ENCODE measurements around the gene KY. TPM values are rescaled to one million over a fixed set of nuclear protein-coding genes. Genes with fewer than 3 reads are reported as not detected.

Gene KY
- total RNA-seq, 2 donors from 2014 or later: 0.32 to 0.44 TPM

GRCh38 chr3:134663721-134664456 is 13.1 kb upstream of the KY start:
- no peaks in the 10 kb centered on the region for H3K4me1 ChIP-seq
- DNase-seq: no peak
- no peak overlapping the region for H3K9ac ChIP-seq (ENCODE audit: low read depth in 2 of 2, low read length in 2 of 2)
- no peaks in the 10 kb centered on the region for H3K36me3 ChIP-seq
- H3K27me3 ChIP-seq: no peaks in the 10 kb centered on the region
- intact Hi-C loops (cut with DNase I): no loop called here
- no peaks in the 10 kb centered on the region for H3K9me3 ChIP-seq
- TF ChIP-seq, protein P1, sequence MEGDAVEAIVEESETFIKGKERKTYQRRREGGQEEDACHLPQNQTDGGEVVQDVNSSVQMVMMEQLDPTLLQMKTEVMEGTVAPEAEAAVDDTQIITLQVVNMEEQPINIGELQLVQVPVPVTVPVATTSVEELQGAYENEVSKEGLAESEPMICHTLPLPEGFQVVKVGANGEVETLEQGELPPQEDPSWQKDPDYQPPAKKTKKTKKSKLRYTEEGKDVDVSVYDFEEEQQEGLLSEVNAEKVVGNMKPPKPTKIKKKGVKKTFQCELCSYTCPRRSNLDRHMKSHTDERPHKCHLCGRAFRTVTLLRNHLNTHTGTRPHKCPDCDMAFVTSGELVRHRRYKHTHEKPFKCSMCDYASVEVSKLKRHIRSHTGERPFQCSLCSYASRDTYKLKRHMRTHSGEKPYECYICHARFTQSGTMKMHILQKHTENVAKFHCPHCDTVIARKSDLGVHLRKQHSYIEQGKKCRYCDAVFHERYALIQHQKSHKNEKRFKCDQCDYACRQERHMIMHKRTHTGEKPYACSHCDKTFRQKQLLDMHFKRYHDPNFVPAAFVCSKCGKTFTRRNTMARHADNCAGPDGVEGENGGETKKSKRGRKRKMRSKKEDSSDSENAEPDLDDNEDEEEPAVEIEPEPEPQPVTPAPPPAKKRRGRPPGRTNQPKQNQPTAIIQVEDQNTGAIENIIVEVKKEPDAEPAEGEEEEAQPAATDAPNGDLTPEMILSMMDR (IDR thresholded peaks at IDR 0.05): no peak
- H3K27ac ChIP-seq: no peak overlapping the region
- no peak overlapping the region for H3K4me3 ChIP-seq

- H3K27ac ChIP-seq: no peak overlapping the region
- H3K36me3 ChIP-seq: no peaks in the 10 kb centered on the region
- no peak overlapping the region for H3K9ac ChIP-seq (ENCODE audit: low read depth in 2 of 2, low read length in 2 of 2)
- H3K4me1 ChIP-seq: no peaks in the 10 kb centered on the region
- TF ChIP-seq, protein P1 (IDR thresholded peaks at IDR 0.05): no peak
- no peaks in the 10 kb centered on the region for H3K27me3 ChIP-seq
- DNase-seq: no peak
- no peaks in the 10 kb centered on the region for H3K9me3 ChIP-seq
- intact Hi-C loops (cut with DNase I): no loop called here
- H3K4me3 ChIP-seq: no peak overlapping the region
These were observed 9.2 kb upstream of the KY start for GRCh38 chr3:134660046-134660441.

- TF ChIP-seq, protein P1 (IDR thresholded peaks at IDR 0.05): no peak
- H3K9me3 ChIP-seq: no peaks in the 10 kb centered on the region
- no peak overlapping the region for H3K4me3 ChIP-seq
- H3K27ac ChIP-seq: no peak overlapping the region
- no peaks in the 10 kb centered on the region for H3K36me3 ChIP-seq
- H3K4me1 ChIP-seq: no peaks in the 10 kb centered on the region
- H3K27me3 ChIP-seq: no peaks in the 10 kb centered on the region
- H3K9ac ChIP-seq (ENCODE audit: low read depth in 2 of 2, low read length in 2 of 2): no peak overlapping the region
- DNase-seq: no peak
- intact Hi-C loops (cut with DNase I): no loop called here
These were observed 8.7 kb upstream of the KY start for GRCh38 chr3:134659391-134660045.

GRCh38 chr3:134658555-134658954 is 7.7 kb upstream of the KY start:
- no peaks in the 10 kb centered on the region for H3K4me1 ChIP-seq
- no peak for DNase-seq
- intact Hi-C loops (cut with DNase I): no loop called here
- TF ChIP-seq, protein P1 (IDR thresholded peaks at IDR 0.05): no peak
- no peak overlapping the region for H3K9ac ChIP-seq (ENCODE audit: low read depth in 2 of 2, low read length in 2 of 2)
- no peak overlapping the region for H3K4me3 ChIP-seq
- no peaks in the 10 kb centered on the region for H3K36me3 ChIP-seq
- H3K27me3 ChIP-seq: no peaks in the 10 kb centered on the region
- H3K27ac ChIP-seq: no peak overlapping the region
- H3K9me3 ChIP-seq: no peaks in the 10 kb centered on the region

DNA sequence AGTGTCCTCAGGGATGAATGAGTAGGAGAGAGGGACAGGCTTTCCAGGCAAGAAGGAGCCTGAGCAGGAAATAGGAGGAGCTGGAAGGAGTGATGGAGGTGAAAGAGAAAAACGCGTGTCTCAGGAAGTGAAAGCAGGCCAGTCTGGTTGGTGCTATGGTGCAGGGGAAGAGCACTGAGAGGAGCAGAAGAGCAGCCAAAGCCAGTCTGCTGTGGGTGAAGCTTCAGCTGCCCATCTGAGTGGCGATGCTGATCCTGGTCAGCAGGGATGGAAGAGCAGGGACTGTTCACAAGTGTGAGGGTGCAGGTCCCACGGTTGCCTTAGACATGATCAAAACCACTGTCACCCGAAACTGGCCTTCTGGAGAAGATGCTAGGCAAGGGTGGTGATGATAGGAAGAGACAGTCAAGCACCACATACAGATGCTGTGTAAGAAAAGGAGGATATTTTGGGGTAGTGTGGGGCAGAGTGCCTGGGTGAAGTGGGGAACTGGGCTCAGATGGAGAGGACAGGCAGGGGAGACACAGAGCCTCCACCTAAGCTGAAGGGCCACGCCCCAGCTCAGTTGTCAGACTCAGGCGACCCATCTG is 5.5 kb upstream of the KY start:
- Histone ChIP-seq H3K4me1 (no peaks in the 10 kb centered on the region), H3K9ac (ENCODE audit: low read depth in 2 of 2, low read length in 2 of 2) (no peak overlapping the region), H3K36me3 (no peaks in the 10 kb centered on the region), H3K4me3 (no peak overlapping the region), H3K27ac (no peak overlapping the region), H3K9me3 (no peaks in the 10 kb centered on the region), H3K27me3 (no peaks in the 10 kb centered on the region)
- intact Hi-C loops (cut with DNase I): no loop called here
- DNase-seq: no peak
- TF ChIP-seq, protein P1 (IDR thresholded peaks at IDR 0.05): no peak
